Right kidney (tissue), 1 donor: ENCODE results near the gene LRP4.
"Not testable (repeated sequence)": the region's sequence is repeated elsewhere in the genome, so short reads cannot be mapped to it uniquely, and the experiment has no call there.

Source experiments
- DNase-seq: peaks from one replicate; pipeline ENCODE4 v3.0.0-alpha.2; 2016

Gene LRP4

GRCh38 chr11:46928701-46929100, 10.4 kb upstream of the LRP4 start:
- DNase-seq = not testable (repeated sequence)

- DNase-seq = not testable (repeated sequence)
Observed at GRCh38 chr11:46927928-46928327, 9.6 kb upstream of the LRP4 start.

GRCh38 chr11:46920755-46921154, 2.4 kb upstream of the LRP4 start:
- no peak for DNase-seq

GRCh38 chr11:46918788-46919513, 601 bp upstream of the LRP4 start:
- DNase-seq = peak; percentile 68

- DNase-seq = no peak
Observed at GRCh38 chr11:46917762-46918082, 628 bp downstream of the LRP4 start.

- peak; percentile 53 for DNase-seq
Observed at GRCh38 chr11:46917109-46917761, 1.1 kb downstream of the LRP4 start.

- peak; percentile 73 for DNase-seq
Observed at GRCh38 chr11:46916286-46917108, 1.9 kb downstream of the LRP4 start.

GRCh38 chr11:46914910-46915309, 3.4 kb downstream of the LRP4 start:
- no peak for DNase-seq

- DNase-seq = peak; percentile 38
Observed at GRCh38 chr11:46914363-46914762, 4.0 kb downstream of the LRP4 start.

- DNase-seq = no peak
Observed at GRCh38 chr11:46913484-46913883, 4.9 kb downstream of the LRP4 start.

GRCh38 chr11:46912526-46913150, 5.7 kb downstream of the LRP4 start:
- DNase-seq = peak; percentile 67

GRCh38 chr11:46907606-46908005, 10.7 kb downstream of the LRP4 start:
- no peak for DNase-seq

GRCh38 chr11:46906609-46907041, 11.7 kb downstream of the LRP4 start:
- no peak for DNase-seq

- no peak for DNase-seq
Observed at GRCh38 chr11:46905806-46906205, 12.5 kb downstream of the LRP4 start.

GRCh38 chr11:46903846-46904245, 14.5 kb downstream of the LRP4 start:
- DNase-seq = no peak

- no peak for DNase-seq
Observed at GRCh38 chr11:46902694-46903093, 15.7 kb downstream of the LRP4 start.

GRCh38 chr11:46901156-46901555, 17.2 kb downstream of the LRP4 start:
- no peak for DNase-seq

GRCh38 chr11:46900091-46900746, 18.1 kb downstream of the LRP4 start:
- no peak for DNase-seq

GRCh38 chr11:46899501-46900025, 18.8 kb downstream of the LRP4 start:
- no peak for DNase-seq

GRCh38 chr11:46898396-46899095, 19.8 kb downstream of the LRP4 start:
- no peak for DNase-seq

GRCh38 chr11:46896719-46897406, 21.5 kb downstream of the LRP4 start:
- no peak for DNase-seq
